HG03342 (cell line): ENCODE measurements around the gene RASD1.
"Not testable (repeated sequence)": the region's sequence is repeated elsewhere in the genome, so short reads cannot be mapped to it uniquely, and the experiment has no call there.

Experiments
- ATAC-seq: cut with Tn5 transposase; IDR thresholded peaks from one replicate; pipeline ENCODE4 v1.9.1; 2021; ENCODE audit warnings: mild to moderate bottlenecking, moderate library complexity; ENCODE audit not compliant: unreplicated experiment

Gene RASD1

DNA sequence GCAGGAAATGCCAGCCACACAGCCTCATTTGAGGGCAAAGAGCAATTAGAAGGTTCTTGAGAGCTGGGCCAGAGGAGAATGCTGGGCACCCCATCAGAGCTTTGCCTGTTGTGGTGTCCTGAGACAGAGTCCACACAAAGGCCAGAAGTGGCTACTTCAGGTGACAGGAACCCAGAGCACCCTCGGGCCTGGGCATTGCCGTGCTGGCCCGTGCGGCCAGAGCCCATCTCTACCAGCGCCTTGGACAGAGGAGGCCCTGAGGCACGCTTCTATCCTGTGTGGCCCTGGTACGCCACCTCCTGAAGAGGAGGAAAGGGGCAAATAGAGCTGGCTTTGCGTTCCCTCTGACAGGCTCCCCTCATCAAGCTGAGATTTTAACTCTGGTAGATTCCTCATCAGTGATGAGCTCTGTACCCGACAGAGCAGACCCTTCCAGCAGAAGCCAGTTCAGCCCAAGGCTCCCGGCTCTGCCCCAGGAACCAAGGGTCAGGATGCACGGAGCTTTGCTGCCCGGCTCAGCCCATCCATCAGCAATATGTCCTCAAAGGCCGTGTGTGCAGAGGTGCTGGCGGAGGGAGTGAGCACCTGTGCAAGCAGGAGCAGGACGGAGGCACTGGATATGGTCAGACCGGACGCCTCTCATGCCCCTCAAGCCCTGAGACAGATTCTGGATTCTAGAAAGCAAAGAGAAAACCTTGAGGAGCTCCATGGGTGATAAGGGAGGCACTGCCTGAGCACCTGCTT is 3.4 kb upstream of the RASD1 start:
- ATAC-seq, result no peak

DNA sequence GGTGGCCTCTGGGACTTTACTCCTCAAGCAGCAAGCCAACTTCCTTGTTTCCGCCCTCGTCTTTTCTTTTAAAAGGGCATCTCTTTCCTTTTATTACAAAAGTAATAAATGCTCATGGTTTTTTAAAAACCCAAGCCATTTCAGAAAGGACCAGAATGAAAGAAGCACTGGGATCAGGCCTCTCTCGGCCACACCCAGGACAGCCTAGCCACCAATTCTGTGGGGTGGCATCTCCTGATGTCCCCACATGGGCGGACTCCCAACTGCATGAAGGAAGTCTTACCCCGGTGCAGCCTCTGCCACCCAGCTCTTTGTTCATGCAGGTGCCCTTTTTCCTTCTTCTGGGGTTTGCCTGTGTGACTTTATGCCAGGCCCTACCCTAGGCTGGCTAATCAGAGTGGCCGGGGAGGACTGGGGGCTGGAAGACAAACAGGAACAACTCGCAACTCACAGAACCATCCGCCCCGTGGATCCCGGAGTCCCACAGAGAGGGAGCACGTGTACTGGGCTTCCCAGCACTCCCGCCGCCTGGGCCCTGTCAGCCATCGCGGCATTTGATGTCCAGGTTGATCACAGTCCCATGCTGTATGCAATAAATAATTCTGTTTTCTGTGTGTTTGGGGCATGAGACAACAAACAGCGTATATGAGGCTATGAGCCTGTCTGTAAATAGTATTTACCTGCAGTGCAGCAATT is 2.6 kb upstream of the RASD1 start:
- no peak for ATAC-seq

DNA sequence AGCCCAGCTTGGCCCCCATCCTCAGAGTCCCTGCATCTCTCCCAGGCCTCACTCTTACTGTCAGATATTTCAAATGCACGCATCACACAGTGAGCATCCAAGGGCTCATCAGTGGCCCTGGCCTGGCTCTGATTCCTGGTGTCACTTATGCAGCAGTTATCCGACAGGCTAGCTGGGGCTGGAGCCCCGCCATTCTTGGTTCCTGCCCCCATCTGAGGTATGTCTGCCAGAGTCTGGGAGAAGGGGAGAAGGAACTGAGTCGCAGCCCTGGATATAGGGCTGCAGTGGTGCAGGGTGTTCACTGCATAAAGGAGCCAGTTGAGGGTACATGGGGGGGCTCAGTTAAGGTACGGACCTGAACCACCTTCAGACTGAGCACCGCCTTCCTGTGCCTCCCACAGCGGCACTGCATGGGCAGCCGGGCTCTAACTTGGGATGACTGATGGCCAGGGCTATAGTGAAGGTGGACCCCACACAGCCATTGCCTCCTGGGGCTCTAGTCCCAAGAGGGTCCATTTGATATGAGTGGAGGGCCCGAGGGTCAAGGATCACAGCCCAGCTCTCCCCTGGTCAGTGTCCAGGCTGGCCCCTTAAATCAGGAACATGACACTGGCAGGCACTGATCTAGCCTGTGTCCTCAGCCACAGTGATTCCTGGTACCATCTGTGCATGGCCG is 1.8 kb upstream of the RASD1 start:
- ATAC-seq, result no peak

DNA sequence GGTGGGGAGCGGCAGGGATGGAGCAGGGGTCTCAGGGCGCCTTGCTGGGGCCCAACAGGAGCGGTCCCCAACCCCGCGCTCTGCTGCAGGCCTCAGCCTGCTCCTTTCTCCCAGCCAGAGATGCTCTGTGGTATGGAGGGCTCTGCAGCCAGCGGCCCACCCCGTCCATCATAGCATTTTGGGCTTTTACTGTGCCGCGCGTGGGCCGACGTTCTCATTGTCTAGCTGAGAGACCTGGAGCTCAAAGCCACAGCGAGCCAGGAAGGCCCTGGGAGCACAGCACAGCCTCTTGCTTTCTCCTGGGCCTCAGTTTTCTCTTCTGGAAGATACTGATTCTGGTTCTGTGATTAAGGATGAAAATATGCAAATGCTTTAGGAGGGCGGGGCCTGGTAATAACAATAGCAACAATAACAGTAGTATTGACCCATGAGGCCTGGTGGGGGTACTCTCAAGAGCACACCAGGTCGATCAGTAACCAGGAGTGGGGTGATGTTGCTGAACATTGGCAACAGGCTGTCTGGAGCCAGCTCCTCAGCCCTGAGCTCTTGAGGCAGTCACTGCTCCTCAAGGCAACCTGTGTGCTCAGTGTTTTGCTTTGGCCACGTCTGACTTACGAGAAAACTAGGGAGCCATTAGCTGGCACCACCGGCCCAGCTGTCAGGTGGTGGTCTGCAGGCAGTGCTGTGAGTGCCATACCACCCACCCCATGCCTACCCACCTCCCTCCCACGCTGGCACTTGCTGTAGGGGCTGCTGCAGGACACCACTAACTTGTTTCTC is 1.1 kb upstream of the RASD1 start:
- no peak for ATAC-seq

DNA sequence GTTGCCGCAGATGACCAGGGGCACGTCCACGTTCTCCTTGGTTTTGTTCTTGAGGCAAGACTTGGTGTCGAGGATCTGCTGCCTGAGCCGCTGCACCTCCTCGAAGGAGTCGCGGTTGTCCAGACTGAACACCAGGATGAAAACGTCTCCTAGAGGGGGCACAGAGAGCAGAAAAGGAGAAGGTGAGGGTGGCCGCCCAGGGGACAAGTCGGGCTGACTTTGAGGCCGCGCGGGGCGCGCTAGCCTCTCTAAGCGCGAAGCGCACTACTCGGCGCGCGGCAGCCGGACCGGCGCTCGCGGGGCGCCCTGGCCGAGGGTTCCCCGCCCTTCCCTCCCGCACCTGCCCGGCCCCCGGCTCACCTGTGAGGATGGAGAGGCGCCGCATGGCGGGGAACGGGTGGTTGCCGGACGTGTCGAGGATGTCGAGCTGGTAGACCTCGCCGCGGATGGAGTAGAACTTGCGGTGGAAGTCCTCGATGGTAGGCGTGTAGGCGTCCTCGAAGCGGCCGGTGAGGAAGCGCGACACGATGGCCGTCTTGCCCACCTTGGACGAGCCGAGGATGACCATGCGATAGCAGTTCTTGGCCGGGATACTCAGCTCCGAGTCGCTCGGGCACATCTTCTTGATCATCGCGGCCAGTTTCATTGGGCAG is 533 bp downstream of the RASD1 start:
- ATAC-seq, result no peak

DNA sequence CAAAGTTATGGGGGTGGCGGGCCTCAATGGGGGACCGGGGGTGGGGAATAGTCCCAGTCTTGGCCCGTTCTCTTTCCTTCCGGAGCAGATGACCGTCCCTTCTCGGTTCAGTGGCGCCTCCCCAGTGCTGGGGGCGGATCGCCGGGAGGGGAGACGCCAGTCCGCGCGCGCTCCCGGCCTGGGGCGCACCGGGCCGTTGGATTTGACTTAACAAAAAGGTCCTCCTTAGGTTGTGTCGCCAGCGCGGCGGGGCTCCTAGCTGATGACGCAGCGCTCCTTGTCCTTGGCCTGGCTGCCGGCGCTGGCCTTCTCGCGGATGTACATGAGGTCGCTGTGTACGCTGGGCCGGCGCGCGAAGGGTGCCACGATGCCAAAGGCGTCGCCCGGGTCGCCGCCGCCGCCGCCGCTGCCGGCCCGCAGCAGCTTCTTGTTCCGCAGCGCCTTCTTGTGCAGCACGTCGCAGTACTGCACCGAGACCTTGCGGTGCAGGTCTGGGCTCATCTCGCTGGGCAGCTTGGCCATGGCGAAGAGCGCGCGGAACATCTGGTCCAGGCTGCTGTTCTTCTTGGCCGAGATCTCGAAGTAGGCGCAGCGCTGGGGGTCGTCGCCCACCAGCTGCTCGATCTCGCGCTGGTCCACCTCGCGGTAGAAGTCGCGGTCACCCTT is 1.2 kb downstream of the RASD1 start:
- no peak for ATAC-seq

DNA sequence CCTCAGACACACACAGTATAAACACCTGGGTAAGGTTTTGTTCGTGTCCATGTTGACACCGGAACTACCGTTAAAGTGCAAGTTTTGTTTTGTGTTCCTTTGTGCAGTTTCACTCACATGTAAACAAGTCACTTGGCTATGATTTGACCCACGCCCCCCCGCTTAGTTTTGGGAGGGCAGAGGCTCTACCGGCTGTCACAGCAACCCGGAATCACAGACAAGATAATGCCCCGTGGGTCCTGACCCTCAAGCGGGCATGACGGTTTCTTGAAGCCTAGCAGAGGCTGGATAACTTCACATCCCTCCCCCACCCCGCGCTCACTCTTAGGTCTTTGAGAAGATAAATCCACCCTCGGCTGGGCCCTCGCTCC is 1.7 kb downstream of the RASD1 start:
- no peak for ATAC-seq

DNA sequence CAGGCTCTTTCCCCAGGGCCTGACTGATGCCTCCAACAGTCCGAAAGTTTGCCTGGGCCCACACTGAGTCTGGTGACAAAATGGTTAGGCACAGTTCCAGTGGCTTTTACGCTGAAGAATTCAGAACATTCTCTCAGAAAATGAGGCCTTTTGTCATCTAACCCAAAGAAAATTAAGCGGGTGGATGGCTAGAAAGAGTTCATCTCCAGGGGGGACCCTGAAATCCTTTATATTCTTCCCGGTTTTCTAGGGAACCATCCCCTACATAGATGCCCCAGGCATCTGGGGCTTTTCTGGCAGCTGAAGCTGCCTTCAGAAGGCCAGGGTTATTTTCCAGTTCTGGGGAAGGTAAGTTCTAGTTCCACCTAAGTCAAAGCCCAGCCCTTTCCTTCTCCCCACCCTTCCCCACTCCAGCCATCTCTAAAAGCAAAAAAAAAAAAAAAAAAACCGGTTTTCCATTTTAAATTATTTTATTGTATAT is 2.2 kb downstream of the RASD1 start:
- ATAC-seq, result no peak

DNA sequence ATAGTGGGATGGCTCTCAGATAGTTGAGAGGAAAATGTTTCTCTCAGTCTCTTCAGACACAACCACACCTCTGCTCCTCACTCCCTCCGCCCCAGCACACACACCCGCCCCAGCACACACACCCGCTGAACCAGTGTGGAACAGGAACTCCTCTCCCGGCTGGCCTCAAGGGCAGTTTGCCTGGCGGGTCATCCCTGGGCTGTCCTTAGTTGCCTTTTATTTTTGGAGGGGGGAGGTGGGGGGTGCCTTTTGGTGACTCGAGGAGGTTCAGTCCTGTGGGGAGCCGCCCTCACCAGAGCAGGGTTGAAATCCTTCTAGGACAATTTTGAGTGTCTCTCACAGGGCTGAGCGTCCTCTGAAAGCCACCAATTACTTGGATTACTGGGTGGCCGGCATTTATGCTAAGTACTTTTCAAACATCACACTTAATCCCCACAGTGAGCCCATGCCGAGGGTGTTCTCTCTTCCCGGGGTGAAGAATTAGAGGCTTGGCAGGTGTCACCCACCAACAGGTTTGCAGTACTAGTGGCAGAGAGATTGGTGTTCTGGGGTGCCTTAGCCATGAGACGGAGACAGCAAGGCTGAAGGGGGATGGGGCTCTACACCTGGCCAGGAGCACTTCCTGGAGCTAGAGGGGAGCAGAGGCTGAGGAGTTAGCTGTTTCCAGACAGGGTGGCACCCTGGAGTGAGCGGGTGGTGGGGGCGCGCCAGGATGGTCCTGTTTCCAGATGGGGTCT is 2.8 kb downstream of the RASD1 start:
- no peak for ATAC-seq

DNA sequence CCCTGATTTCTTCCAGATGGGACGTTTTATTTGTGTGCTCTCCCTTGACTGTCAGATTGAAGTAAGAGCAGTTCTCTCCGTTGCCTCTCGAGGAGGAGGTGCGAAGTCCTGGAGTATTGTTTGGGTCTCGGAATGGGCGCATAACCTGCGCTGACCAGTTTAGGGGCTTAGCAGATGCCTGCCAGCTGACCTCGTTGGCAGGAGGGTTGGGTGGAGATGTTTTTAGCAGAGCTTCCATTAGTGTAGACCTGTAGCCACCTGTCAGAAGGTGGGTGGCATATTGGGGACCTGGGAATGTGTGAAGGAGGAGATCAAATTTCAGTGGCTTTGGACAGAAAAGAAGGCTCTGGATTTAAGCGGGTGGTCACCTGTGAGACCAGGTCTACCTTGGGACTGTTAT is 3.6 kb downstream of the RASD1 start:
- ATAC-seq, result no peak

DNA sequence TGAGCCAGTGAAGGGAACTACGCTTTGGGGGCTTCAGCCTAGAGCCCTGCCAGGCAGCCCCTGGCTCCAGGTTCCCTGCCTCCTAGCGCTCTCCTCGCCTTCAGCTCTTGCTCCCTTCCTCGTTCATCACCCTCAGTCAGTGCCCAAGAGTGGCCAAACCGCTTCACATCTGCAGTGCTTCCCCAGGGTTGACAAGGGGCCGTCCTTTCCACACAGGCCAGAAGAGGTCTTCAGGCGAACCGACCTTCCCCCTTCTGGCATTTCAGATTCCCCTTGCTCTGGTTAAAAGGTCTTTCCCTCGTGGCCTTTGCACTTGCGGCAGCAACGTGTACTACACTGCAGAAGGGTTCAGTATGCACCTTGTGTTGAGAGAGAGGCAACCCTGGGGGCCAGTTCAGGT is 4.1 kb downstream of the RASD1 start:
- ATAC-seq, result no peak

DNA sequence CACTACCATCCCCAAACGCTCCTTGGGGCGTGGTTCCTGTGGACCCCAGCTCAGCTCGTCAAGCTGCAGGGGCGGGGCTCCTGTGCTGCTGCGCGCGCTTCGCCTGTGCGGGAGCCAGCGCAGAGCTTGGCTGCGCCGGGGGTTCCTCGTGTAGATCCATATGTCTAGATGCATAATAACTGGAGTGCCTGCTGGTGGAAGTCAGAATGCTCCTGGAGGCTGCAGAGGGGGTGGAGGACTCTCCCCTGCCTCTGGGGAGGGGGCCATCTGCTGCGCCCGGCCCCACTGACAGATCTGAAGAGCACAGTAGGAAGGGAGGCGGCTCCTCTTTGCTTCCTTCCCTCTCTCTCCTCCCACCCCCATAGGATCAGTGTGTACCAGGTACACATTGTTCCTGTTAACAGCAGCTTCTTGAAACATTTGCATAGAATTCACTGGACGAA is 4.6 kb downstream of the RASD1 start:
- no peak for ATAC-seq

DNA sequence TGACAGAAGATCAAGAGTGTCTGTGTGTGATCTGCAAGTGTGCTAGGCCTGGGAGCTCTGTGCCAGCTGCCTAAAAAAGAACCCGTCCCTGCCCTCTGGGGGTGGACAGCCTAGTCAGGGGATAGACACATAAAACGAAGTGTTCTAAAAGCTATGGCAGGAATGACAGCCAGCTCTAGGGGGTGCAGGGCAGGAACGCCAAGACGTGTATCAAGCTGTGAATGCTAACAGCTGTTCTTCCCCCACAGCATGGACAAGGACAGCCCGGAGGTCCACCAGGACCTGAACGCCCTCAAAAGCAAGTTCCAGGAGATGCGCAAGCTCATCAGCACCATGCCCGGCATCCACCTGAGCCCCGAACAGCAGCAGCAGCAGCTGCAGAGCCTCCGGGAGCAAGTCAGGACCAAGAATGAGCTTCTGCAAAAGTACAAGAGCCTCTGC is 5.1 kb downstream of the RASD1 start:
- ATAC-seq, result no peak

DNA sequence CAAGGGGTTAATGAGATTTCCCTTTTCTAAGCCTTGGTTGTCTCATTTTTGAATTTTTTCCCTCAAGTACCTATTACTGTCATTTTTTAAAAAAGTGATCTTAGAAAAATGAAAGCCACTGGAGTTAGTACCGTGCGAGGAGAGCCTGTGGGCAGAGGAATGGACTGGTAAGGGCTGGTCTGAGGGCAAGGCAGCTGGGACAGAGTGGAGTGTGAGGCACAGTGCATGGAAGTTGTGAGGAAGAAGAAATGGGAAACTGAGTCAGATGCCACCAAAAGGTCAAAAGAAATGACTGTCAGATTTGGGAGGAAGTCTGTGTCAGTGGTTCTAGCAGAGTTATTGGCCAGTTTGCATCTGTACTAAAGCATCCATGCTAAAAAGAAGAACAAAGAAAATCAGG is 8.2 kb downstream of the RASD1 start:
- no peak for ATAC-seq

DNA sequence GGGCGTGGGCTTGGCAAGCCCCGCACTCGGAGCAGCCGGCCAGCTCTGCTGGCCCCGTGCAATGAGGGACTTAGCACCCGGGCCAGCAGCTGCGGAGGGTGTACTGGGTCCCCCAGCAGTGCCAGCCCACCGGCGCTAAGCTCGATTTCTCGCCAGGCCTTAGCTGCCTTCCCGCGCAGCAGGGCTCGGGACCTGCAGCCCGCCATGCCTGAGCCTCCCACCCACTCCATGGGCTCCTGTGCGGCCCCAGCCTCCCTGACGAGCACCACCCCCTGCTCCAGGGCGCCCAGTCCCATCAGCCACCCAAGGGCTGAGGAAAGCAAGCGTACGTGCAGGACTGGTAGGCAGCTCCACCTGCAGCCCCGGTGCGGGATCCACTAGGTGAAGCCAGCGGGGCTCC is 9.8 kb downstream of the RASD1 start:
- not testable (repeated sequence) for ATAC-seq

DNA sequence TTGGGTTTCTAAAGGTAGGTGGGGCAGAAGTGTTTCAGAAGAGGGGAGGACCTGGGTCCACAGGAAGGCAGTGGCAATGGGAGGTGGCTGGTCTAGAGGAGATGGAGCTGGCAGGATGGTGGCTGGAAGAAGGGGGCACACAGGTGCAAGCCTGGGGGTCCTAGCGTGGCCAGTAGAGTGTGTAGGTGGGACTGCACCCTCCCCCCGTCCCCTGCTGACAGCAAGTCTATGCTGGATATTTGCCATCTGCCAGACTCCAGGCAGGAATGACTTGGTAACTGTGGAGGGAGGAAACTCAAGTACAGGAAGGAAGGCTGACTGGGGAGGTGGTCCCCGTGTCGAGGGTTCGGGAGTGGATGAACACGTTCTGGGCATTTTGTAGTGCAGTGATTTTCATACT is 10.8 kb downstream of the RASD1 start:
- ATAC-seq, result no peak

DNA sequence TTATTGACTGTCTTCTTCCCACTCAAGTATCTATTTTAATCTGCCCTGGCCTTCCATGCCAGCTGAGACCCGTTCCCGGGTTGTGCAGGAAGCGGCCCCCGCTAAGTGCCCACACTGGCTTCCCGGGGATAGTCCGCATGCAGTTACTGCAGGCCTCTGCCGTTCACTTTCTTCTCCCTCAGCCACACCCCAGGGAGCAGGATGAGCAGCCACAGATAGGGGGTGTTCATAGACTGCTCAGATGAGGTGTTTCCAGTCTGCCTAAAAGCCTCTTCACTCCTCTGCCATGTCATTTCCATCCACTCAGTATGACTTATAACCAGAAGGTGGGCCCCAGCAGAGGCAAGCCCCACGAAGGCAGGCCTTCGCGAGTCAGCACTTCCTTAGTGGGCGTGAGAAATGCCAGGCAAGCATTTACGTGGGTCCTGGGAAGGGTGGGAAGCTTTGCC is 11.7 kb downstream of the RASD1 start:
- no peak for ATAC-seq

DNA sequence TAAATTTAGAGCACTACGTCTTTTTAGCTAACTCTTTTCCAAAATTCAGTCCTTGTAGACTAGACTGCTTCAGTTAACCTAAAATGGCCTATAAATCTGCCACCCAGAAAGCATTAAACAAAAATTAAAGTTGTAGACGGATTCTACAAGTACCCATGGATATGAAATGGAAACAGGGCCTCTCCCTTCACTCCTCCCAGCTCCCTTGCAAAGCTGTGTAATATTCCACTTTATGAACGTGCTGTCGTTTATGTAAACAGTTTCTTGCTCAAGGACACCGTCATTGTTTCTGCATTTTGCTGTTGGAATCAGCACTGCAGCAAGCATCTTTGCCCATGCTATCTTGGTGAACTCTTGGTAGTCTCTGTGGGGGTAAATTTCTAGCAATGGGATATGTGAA is 14.3 kb downstream of the RASD1 start:
- ATAC-seq, result no peak

DNA sequence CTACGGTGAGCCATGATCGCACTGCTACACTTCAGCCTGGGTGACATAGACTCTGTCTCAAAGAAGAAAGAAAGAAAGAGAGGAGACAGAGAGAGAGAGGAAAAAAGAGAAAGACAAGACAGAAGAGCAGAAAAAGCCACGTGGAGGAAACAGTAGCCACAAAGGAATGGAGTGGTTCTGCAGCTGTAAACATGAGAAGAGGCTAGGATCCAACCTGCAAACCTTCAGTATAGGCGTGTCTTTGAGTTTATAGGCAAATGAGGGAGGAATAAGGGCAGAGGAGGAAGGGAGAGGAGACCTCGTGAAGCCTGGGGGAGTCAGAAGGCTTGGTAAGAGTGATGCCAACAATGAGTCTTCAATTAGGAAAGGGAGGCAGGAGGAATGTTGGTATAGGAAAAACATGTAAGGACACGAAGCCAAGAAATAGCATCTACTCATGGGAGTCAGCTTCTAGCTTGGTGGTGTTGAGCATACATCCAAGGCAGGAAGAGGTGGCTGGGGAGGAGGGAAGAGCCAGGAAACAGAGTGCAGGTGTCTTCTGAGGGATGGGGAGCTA is 15.5 kb downstream of the RASD1 start:
- no peak for ATAC-seq
